ENCODE data around the gene GRIN2A.

- TF ChIP-seq CTCF (IDR thresholded peaks at IDR 0.05) (no peak), POLR2A (IDR thresholded peaks at IDR 0.05) (no peak)
Observed at GRCh38 chr16:10013364-10013763, 168.9 kb downstream of the GRIN2A start.

Measured in adrenal gland (tissue), 5 donors.